ENCODE data around the gene DLGAP4. TPM values are rescaled to one million over a fixed set of nuclear protein-coding genes. Genes with fewer than 3 reads are reported as not detected.

The DLGAP4 gene
- polyA plus RNA-seq, 1 experiment, result 34.9 TPM

GRCh38 chr20:36482044-36482473 is 175.9 kb downstream of the DLGAP4 start:
- no peak for DNase-seq (ENCODE audit: low read depth)
- POLR2A ChIA-PET, result interaction anchor here (0.6 to 1.6 kb wide), 2 partner anchors 12 to 17 kb away, joined by 3 read pairs; no protein-coding TSS in a partner anchor
- CTCF ChIA-PET, result interaction anchor here (1.1 kb wide), 1 partner anchor 12 kb away, joined by 3 read pairs; no protein-coding TSS in a partner anchor
- no peaks in the 10 kb centered on the region for H3K27me3 ChIP-seq (ENCODE audit: control insufficient read depth, insufficient read depth, low read length)
- no peak for TF ChIP-seq CTCF (IDR thresholded peaks at IDR 0.05; ENCODE audit: insufficient read depth, low read depth, low read length)
- H3K36me3 ChIP-seq (ENCODE audit: control insufficient read depth, insufficient read depth, low read length), result peaks cover 4% of the 10 kb centered on the region
- H3K4me3 ChIP-seq (ENCODE audit: low read depth, low read length), result no peak overlapping the region

- Histone ChIP-seq H3K27me3 (ENCODE audit: control insufficient read depth, insufficient read depth, low read length) (no peaks in the 10 kb centered on the region), H3K4me3 (ENCODE audit: low read depth, low read length) (no peak overlapping the region), H3K36me3 (ENCODE audit: control insufficient read depth, insufficient read depth, low read length) (peaks cover 1% of the 10 kb centered on the region; the same call in 1 of the 2 replicates)
- no peak for DNase-seq (ENCODE audit: low read depth)
- TF ChIP-seq CTCF (IDR thresholded peaks at IDR 0.05; ENCODE audit: insufficient read depth, low read depth, low read length), result no peak
- CTCF ChIA-PET, result interaction anchor here (0.7 to 1.1 kb wide), 2 partner anchors 10 to 404 kb away, joined by 3 read pairs; no protein-coding TSS in a partner anchor
- POLR2A ChIA-PET, result no interaction called here
Measured at GRCh38 chr20:36483209-36483918, 177.2 kb downstream of the DLGAP4 start.

- H3K36me3 ChIP-seq (ENCODE audit: control insufficient read depth, insufficient read depth, low read length), result peaks cover 1% of the 10 kb centered on the region; the same call in 1 of the 2 replicates
- DNase-seq (ENCODE audit: low read depth), result no peak
- ChIA-PET CTCF (interaction anchor here (0.7 kb wide), 1 partner anchor 403 kb away, joined by 3 read pairs; no protein-coding TSS in a partner anchor), POLR2A (no interaction called here)
- no peak for TF ChIP-seq CTCF (IDR thresholded peaks at IDR 0.05; ENCODE audit: insufficient read depth, low read depth, low read length)
- H3K4me3 ChIP-seq (ENCODE audit: low read depth, low read length), result no peak overlapping the region
- H3K27me3 ChIP-seq (ENCODE audit: control insufficient read depth, insufficient read depth, low read length), result no peaks in the 10 kb centered on the region
Measured at GRCh38 chr20:36483919-36484808, 178.0 kb downstream of the DLGAP4 start.

GRCh38 chr20:36485286-36485685 is 179.1 kb downstream of the DLGAP4 start:
- Histone ChIP-seq H3K36me3 (ENCODE audit: control insufficient read depth, insufficient read depth, low read length) (peaks cover 1% of the 10 kb centered on the region; the same call in 1 of the 2 replicates), H3K4me3 (ENCODE audit: low read depth, low read length) (no peak overlapping the region), H3K27me3 (ENCODE audit: control insufficient read depth, insufficient read depth, low read length) (no peaks in the 10 kb centered on the region)
- no peak for DNase-seq (ENCODE audit: low read depth)
- ChIA-PET POLR2A (interaction anchor here (0.6 kb wide), 1 partner anchor 34 kb away, joined by 3 read pairs; no protein-coding TSS in a partner anchor), CTCF (no interaction called here)
- TF ChIP-seq CTCF (IDR thresholded peaks at IDR 0.05; ENCODE audit: insufficient read depth, low read depth, low read length), result no peak

- DNase-seq (ENCODE audit: low read depth), result no peak
- H3K36me3 ChIP-seq (ENCODE audit: control insufficient read depth, insufficient read depth, low read length), result peaks cover 1% of the 10 kb centered on the region; the same call in 1 of the 2 replicates
- POLR2A ChIA-PET, result no interaction called here
- CTCF ChIA-PET, result interaction anchor here (1.0 kb wide), 2 partner anchors 19 to 54 kb away, joined by 3 to 5 read pairs; partner anchors contain the start of gene MYL9
- TF ChIP-seq CTCF (IDR thresholded peaks at IDR 0.05; ENCODE audit: insufficient read depth, low read depth, low read length), result no peak
- H3K4me3 ChIP-seq (ENCODE audit: low read depth, low read length), result no peak overlapping the region
- H3K27me3 ChIP-seq (ENCODE audit: control insufficient read depth, insufficient read depth, low read length), result no peaks in the 10 kb centered on the region
Measured at GRCh38 chr20:36487069-36487468, 180.9 kb downstream of the DLGAP4 start.
